GM23338 (cell line): ENCODE measurements around the gene DYNC2H1. TPM values are rescaled to one million over a fixed set of nuclear protein-coding genes. Genes with fewer than 3 reads are reported as not detected.

Experiments used
- ATAC-seq: fragments of 200-7000 bp; cut with Tn5 transposase; 3 replicates; pipeline ENCODE4 v1.9.1; 2020
- DNase-seq: peaks from one replicate; pipeline ENCODE4 v3.0.0-alpha.2; 2015; ENCODE audit warnings: low spot score
- H2AFZ ChIP-seq: fragments of 200-600 bp; sonication (generic); 2 replicates; pipeline ENCODE4 v1.8.0; 2016; ENCODE audit warnings: antibody characterized with exemption, mild to moderate bottlenecking, moderate library complexity
- H3F3A ChIP-seq: fragments of 200-600 bp; sonication (generic); replicated peaks from 2 replicates; pipeline ENCODE4 v1.8.0; 2017; ENCODE audit warnings: antibody characterized with exemption, mixed run types, low read depth
- H3K27ac ChIP-seq: fragments of 200-600 bp; sonication (generic); 2 replicates; pipeline ENCODE4 v1.6.1; 2016; ENCODE audit warnings: low read depth
- H3K27me3 ChIP-seq: fragments of 200-600 bp; sonication (generic); 2 replicates; pipeline ENCODE4 v1.8.0; 2016; ENCODE audit warnings: mild to moderate bottlenecking, mixed run types, moderate library complexity; ENCODE audit not compliant: insufficient read depth
- H3K36me3 ChIP-seq: fragments of 200-600 bp; sonication (generic); 2 replicates; pipeline ENCODE4 v1.8.0; 2016; ENCODE audit warnings: mild to moderate bottlenecking; ENCODE audit not compliant: insufficient read depth
- H3K4me1 ChIP-seq: fragments of 200-600 bp; sonication (generic); 2 replicates; pipeline ENCODE4 v1.8.0; 2016; ENCODE audit warnings: mild to moderate bottlenecking, moderate library complexity; ENCODE audit not compliant: insufficient read depth
- H3K4me2 ChIP-seq: fragments of 200-600 bp; sonication (generic); 2 replicates; pipeline ENCODE4 v1.7.1; 2017; ENCODE audit warnings: mixed run types
- H3K4me3 ChIP-seq: fragments of 200-600 bp; sonication (generic); 2 replicates; pipeline ENCODE4 v1.6.1; 2016; ENCODE audit warnings: mixed run types
- H3K79me2 ChIP-seq: fragments of 200-600 bp; sonication (generic); replicated peaks from 2 replicates; pipeline ENCODE4 v1.8.0; 2017; ENCODE audit warnings: mild to moderate bottlenecking; ENCODE audit not compliant: insufficient read depth
- H3K9me2 ChIP-seq: fragments of 200-600 bp; sonication (generic); 2 replicates; pipeline ENCODE4 v1.8.0; 2017; ENCODE audit not compliant: insufficient read depth
- H4K20me1 ChIP-seq: fragments of 200-600 bp; sonication (generic); replicated peaks from 2 replicates; pipeline ENCODE4 v1.8.0; 2017; ENCODE audit warnings: mild to moderate bottlenecking; ENCODE audit not compliant: insufficient read depth
- H3K27ac Mint-ChIP-seq: 2 replicates; pipeline ENCODE4 v1.8.0; 2020; ENCODE audit warnings: inconsistent platforms, mild to moderate bottlenecking, moderate library complexity, mixed read lengths
- H3K27me3 Mint-ChIP-seq: 3 replicates; pipeline ENCODE4 v1.8.0; 2022; ENCODE audit warnings: low read depth, mild to moderate bottlenecking, moderate library complexity, mixed read lengths, inconsistent platforms; ENCODE audit not compliant: insufficient read depth, poor library complexity
- H3K36me3 Mint-ChIP-seq: 3 replicates; pipeline ENCODE4 v1.8.0; 2021; ENCODE audit warnings: low read depth, mild to moderate bottlenecking, inconsistent platforms, moderate library complexity, mixed read lengths
- H3K4me1 Mint-ChIP-seq: 3 replicates; pipeline ENCODE4 v1.8.0; 2020; ENCODE audit warnings: mild to moderate bottlenecking, inconsistent platforms, mixed read lengths
- H3K4me3 Mint-ChIP-seq: 3 replicates; pipeline ENCODE4 v1.8.0; 2021; ENCODE audit warnings: moderate library complexity, mild to moderate bottlenecking, inconsistent platforms, mixed read lengths
- H3K9me3 Mint-ChIP-seq: 3 replicates; pipeline ENCODE4 v1.8.0; 2020; ENCODE audit warnings: moderate library complexity, mild to moderate bottlenecking, inconsistent platforms, mixed read lengths
- CREB1 ChIP-seq: fragments of 250-450 bp; sonication (Bioruptor Pico); IDR thresholded peaks from 2 replicates; pipeline ENCODE4 v1.5.0; 2020; ENCODE audit warnings: low read depth, mild to moderate bottlenecking, moderate library complexity
- CTCF ChIP-seq, 2 experiments: fragments of 200-600 bp in 1 of 2; sonication (generic) in 1 of 2; conservative IDR thresholded peaks; 2 replicates each; pipeline versions ENCODE4 v1.5.1 to v1.6.1; 2016 to 2017; ENCODE audit warnings: antibody characterized with exemption in 2 of 2, low read depth in 2 of 2, mild to moderate bottlenecking in 2 of 2, moderate library complexity in 1 of 2
- ETS1 ChIP-seq: IDR thresholded peaks from 2 replicates; pipeline ENCODE4 v1.6.1; 2016; ENCODE audit warnings: antibody characterized with exemption
- EZH2 ChIP-seq: fragments of 200-600 bp; sonication (generic); IDR thresholded peaks from one replicate; pipeline ENCODE4 v1.8.0; 2017; ENCODE audit warnings: antibody characterized with exemption, mild to moderate bottlenecking, low read depth; ENCODE audit not compliant: unreplicated experiment
- EZH2phosphoT487 ChIP-seq: fragments of 200-600 bp; sonication (generic); IDR thresholded peaks from one replicate; pipeline ENCODE4 v1.8.1; 2018; ENCODE audit warnings: antibody characterized with exemption; ENCODE audit not compliant: unreplicated experiment
- JUNB ChIP-seq: IDR thresholded peaks from one replicate; pipeline ENCODE4 v1.6.1; 2016; ENCODE audit warnings: antibody characterized with exemption; ENCODE audit not compliant: unreplicated experiment
- NANOG ChIP-seq: IDR thresholded peaks from 2 replicates; pipeline ENCODE4 v1.6.1; 2016; ENCODE audit warnings: antibody characterized with exemption, borderline replicate concordance
- POLR2AphosphoS5 ChIP-seq: IDR thresholded peaks from 2 replicates; pipeline ENCODE4 v1.6.1; 2016; ENCODE audit warnings: antibody characterized with exemption, low read depth
- REST ChIP-seq: IDR thresholded peaks from one replicate; pipeline ENCODE4 v1.6.1; 2018; ENCODE audit warnings: antibody characterized with exemption; ENCODE audit not compliant: unreplicated experiment
- STAT1 ChIP-seq: IDR thresholded peaks from one replicate; pipeline ENCODE4 v1.6.1; 2016; ENCODE audit warnings: antibody characterized with exemption; ENCODE audit not compliant: unreplicated experiment
- ZNF114 ChIP-seq: fragments of 250-450 bp; sonication (Bioruptor Pico); IDR thresholded peaks from 2 replicates; pipeline ENCODE4 v1.5.0; 2020; ENCODE audit warnings: mild to moderate bottlenecking, moderate library complexity
- ZNF331 ChIP-seq: fragments of 250-450 bp; sonication (Bioruptor Pico); IDR thresholded peaks from 2 replicates; pipeline ENCODE4 v1.5.0; 2020; ENCODE audit warnings: low read depth, mild to moderate bottlenecking, moderate library complexity
- ZNF462 ChIP-seq: fragments of 250-450 bp; sonication (Bioruptor Pico); IDR thresholded peaks from 2 replicates; pipeline ENCODE4 v1.5.0; 2020; ENCODE audit warnings: mild to moderate bottlenecking, moderate library complexity
- polyA plus RNA-seq: library from polyadenylated mRNA; unstranded; fragments of >200 nt; fragmentation: Nextera tagmentation; extraction: Ambion mirVana; gene quantifications from 2 replicates; pipeline ENCODE4 v1.2.1, GENCODE V29; 2016
- total RNA-seq: library from RNA; depleted of rRNA; stranded (reverse); fragments of >200 nt; shearing (Covaris generic); gene quantifications from 2 replicates; pipeline ENCODE4 v1.2.3, GENCODE V29; 2014

The DYNC2H1 gene
- total and polyA plus RNA-seq, 2 experiments from 2014 or later, result 19.3 to 22.5 TPM

- Histone ChIP-seq H3K4me1 (no peaks in the 10 kb centered on the region), H3K79me2 (no peaks in the 10 kb centered on the region), H4K20me1 (no peaks in the 10 kb centered on the region), H3K9me2 (no peaks in the 10 kb centered on the region), H2AFZ (no peak overlapping the region), H3F3A (no peaks in the 10 kb centered on the region), H3K4me2 (no peak overlapping the region), H3K36me3 (no peaks in the 10 kb centered on the region), H3K27ac (no peak overlapping the region), H3K27me3 (no peaks in the 10 kb centered on the region), H3K4me3 (no peak overlapping the region)
- H3K27me3 Mint-ChIP-seq, result peaks cover 8% of the 10 kb centered on the region
- TF ChIP-seq ETS1, result no peak
- no peak for TF ChIP-seq EZH2
- TF ChIP-seq JUNB, result no peak
- TF ChIP-seq ZNF462 (CRISPR knock-in tag), result no peak
- TF ChIP-seq POLR2AphosphoS5, result no peak
- TF ChIP-seq STAT1, result no peak
- no peak for TF ChIP-seq ZNF114 (CRISPR knock-in tag)
- TF ChIP-seq NANOG, result no peak
- TF ChIP-seq ZNF331 (CRISPR knock-in tag), result no peak
- TF ChIP-seq REST, result no peak
- TF ChIP-seq EZH2phosphoT487, result no peak
- TF ChIP-seq CTCF (conservative IDR thresholded peaks at IDR 0.05; ENCODE audit: low read depth in 2 of 2), result no peak
- no peak for TF ChIP-seq CREB1 (CRISPR knock-in tag)
- no peak overlapping the region for H3K27ac Mint-ChIP-seq
- H3K9me3 Mint-ChIP-seq, result no peaks in the 10 kb centered on the region
- peak; percentile 32 for ATAC-seq
- DNase-seq, result no peak
- H3K36me3 Mint-ChIP-seq, result peaks cover 7% of the 10 kb centered on the region; the same call in 2 of the 3 replicates
- H3K4me3 Mint-ChIP-seq, result no peak overlapping the region
- H3K4me1 Mint-ChIP-seq, result peaks cover 7% of the 10 kb centered on the region
Observed at GRCh38 chr11:103266167-103266831, 157.1 kb downstream of the DYNC2H1 start.
